ENCODE results near the gene INHBA. TPM values are rescaled to one million over a fixed set of nuclear protein-coding genes. Genes with fewer than 3 reads are reported as not detected.
A peak's percentile ranks its signal among the peaks of the same experiment; 100 is the strongest.

The INHBA gene
- total and polyA plus RNA-seq, 2 donors (not counting 1 experiment from before 2014, with no cell fraction given): 15.0 to 108 TPM

- Histone ChIP-seq H3K79me2 (ENCODE audit: control insufficient read depth, insufficient read depth, low read length) (peaks cover 80% of the 10 kb centered on the region), H3K9me3 (ENCODE audit: control insufficient read depth, insufficient read depth, low read depth, low read length) (no peaks in the 10 kb centered on the region), H3K27me3 (ENCODE audit: control insufficient read depth, insufficient read depth, low read length) (no peaks in the 10 kb centered on the region), H3K4me1 (ENCODE audit: control insufficient read depth, extremely low read depth, insufficient read depth, low read length) (peaks cover 12% of the 10 kb centered on the region), H2AFZ (ENCODE audit: low read length) (no peak overlapping the region), H3K27ac (ENCODE audit: insufficient read depth, low read length) (peak overlapping the region; percentile 88), H3K36me3 (ENCODE audit: control insufficient read depth, insufficient read depth, low read length) (no peaks in the 10 kb centered on the region), H3K9ac (ENCODE audit: insufficient read depth, low read length) (peak overlapping the region; percentile 48), H3K4me2 (ENCODE audit: extremely low read depth, insufficient read depth, low read length) (peak overlapping the region; percentile 92), H3K4me3 (replicated peaks in 1 of 4; ENCODE audit: control extremely low read depth in 1 of 4, insufficient read depth in 1 of 4, low read depth in 3 of 4, low read length in 4 of 4) (peak overlapping the region; percentile 81 to 88 (median 86)), H4K20me1 (ENCODE audit: control insufficient read depth, extremely low read depth, insufficient read depth, low read length) (no peaks in the 10 kb centered on the region)
- DNase-seq (ENCODE audit: low read depth in 2 of 2): no peak
- TF ChIP-seq EZH2 (IDR thresholded peaks at IDR 0.05; ENCODE audit: low read length, missing control alignments) (no peak), CTCF (conservative IDR thresholded peaks at IDR 0.05 in 1 of 2, IDR thresholded peaks at IDR 0.05 in 1 of 2; ENCODE audit: low read depth in 1 of 2, low read length in 2 of 2) (no peak)
Measured at GRCh38 chr7:41701068-41701941, 1.6 kb downstream of the INHBA start.

GRCh38 chr7:41700044-41700471, 2.8 kb downstream of the INHBA start:
- TF ChIP-seq EZH2 (IDR thresholded peaks at IDR 0.05; ENCODE audit: low read length, missing control alignments): no peak
- no peak for TF ChIP-seq CTCF (conservative IDR thresholded peaks at IDR 0.05 in 1 of 2, IDR thresholded peaks at IDR 0.05 in 1 of 2; ENCODE audit: low read depth in 1 of 2, low read length in 2 of 2)
- peak overlapping the region; percentile 81 to 88 (median 86) for H3K4me3 ChIP-seq (replicated peaks in 1 of 4; ENCODE audit: control extremely low read depth in 1 of 4, insufficient read depth in 1 of 4, low read depth in 3 of 4, low read length in 4 of 4)
- H2AFZ ChIP-seq (ENCODE audit: low read length): no peak overlapping the region
- DNase-seq (ENCODE audit: low read depth in 2 of 2): no peak
- H4K20me1 ChIP-seq (ENCODE audit: control insufficient read depth, extremely low read depth, insufficient read depth, low read length): no peaks in the 10 kb centered on the region
- peaks cover 92% of the 10 kb centered on the region for H3K79me2 ChIP-seq (ENCODE audit: control insufficient read depth, insufficient read depth, low read length)
- peaks cover 11% of the 10 kb centered on the region for H3K4me1 ChIP-seq (ENCODE audit: control insufficient read depth, extremely low read depth, insufficient read depth, low read length)
- no peaks in the 10 kb centered on the region for H3K27me3 ChIP-seq (ENCODE audit: control insufficient read depth, insufficient read depth, low read length)
- peak overlapping the region; percentile 88 for H3K27ac ChIP-seq (ENCODE audit: insufficient read depth, low read length)
- H3K4me2 ChIP-seq (ENCODE audit: extremely low read depth, insufficient read depth, low read length): peak overlapping the region; percentile 89
- H3K36me3 ChIP-seq (ENCODE audit: control insufficient read depth, insufficient read depth, low read length): no peaks in the 10 kb centered on the region
- H3K9ac ChIP-seq (ENCODE audit: insufficient read depth, low read length): peak overlapping the region; percentile 82
- no peaks in the 10 kb centered on the region for H3K9me3 ChIP-seq (ENCODE audit: control insufficient read depth, insufficient read depth, low read depth, low read length)

- Histone ChIP-seq H3K4me1 (ENCODE audit: control insufficient read depth, extremely low read depth, insufficient read depth, low read length) (peaks cover 15% of the 10 kb centered on the region), H3K9ac (ENCODE audit: insufficient read depth, low read length) (peak overlapping the region; percentile 82), H3K27me3 (ENCODE audit: control insufficient read depth, insufficient read depth, low read length) (no peaks in the 10 kb centered on the region), H3K9me3 (ENCODE audit: control insufficient read depth, insufficient read depth, low read depth, low read length) (no peaks in the 10 kb centered on the region), H3K36me3 (ENCODE audit: control insufficient read depth, insufficient read depth, low read length) (peaks cover 2% of the 10 kb centered on the region), H3K4me2 (ENCODE audit: extremely low read depth, insufficient read depth, low read length) (peak overlapping the region; percentile 85), H3K79me2 (ENCODE audit: control insufficient read depth, insufficient read depth, low read length) (peaks cover 93% of the 10 kb centered on the region), H4K20me1 (ENCODE audit: control insufficient read depth, extremely low read depth, insufficient read depth, low read length) (no peaks in the 10 kb centered on the region), H3K27ac (ENCODE audit: insufficient read depth, low read length) (peak overlapping the region; percentile 88), H2AFZ (ENCODE audit: low read length) (no peak overlapping the region), H3K4me3 (replicated peaks in 1 of 4; ENCODE audit: control extremely low read depth in 1 of 4, insufficient read depth in 1 of 4, low read depth in 3 of 4, low read length in 4 of 4) (peak overlapping the region; percentile 81 to 88 (median 86))
- TF ChIP-seq CTCF (conservative IDR thresholded peaks at IDR 0.05 in 1 of 2, IDR thresholded peaks at IDR 0.05 in 1 of 2; ENCODE audit: low read depth in 1 of 2, low read length in 2 of 2) (no peak), EZH2 (IDR thresholded peaks at IDR 0.05; ENCODE audit: low read length, missing control alignments) (no peak)
- DNase-seq (ENCODE audit: low read depth in 2 of 2): peak in 1 of 2 donors; percentile 56
Measured at GRCh38 chr7:41699516-41699915, 3.4 kb downstream of the INHBA start.
